SU-DHL-6 (cell line): ENCODE results near the gene MGME1.

ENCODE experiments used
- H2AFZ ChIP-seq: fragments of 200-600 bp; sonication (generic); 2 replicates; pipeline ENCODE4 v1.6.1; 2014; ENCODE audit warnings: low read depth, mild to moderate bottlenecking, moderate library complexity, mixed read lengths, antibody characterized with exemption, low read length; ENCODE audit not compliant: severe bottlenecking
- H3F3A ChIP-seq: fragments of 200-600 bp; shearing (Covaris generic); 2 replicates; pipeline ENCODE4 v1.6.0; 2016; ENCODE audit warnings: antibody characterized with exemption, mild to moderate bottlenecking; ENCODE audit not compliant: insufficient read depth
- H3K27ac ChIP-seq: fragments of 200-600 bp; sonication (generic); 2 replicates; pipeline ENCODE4 v1.5.1; 2016; ENCODE audit warnings: low read depth, mild to moderate bottlenecking, low read length, moderate library complexity, mixed read lengths
- H3K27me3 ChIP-seq: fragments of 200-600 bp; sonication (generic), shearing (Covaris generic); 2 replicates; pipeline ENCODE4 v1.6.0; 2014; ENCODE audit warnings: mild to moderate bottlenecking, low read length
- H3K36me3 ChIP-seq: fragments of 200-600 bp; sonication (generic); 2 replicates; pipeline ENCODE4 v1.6.1; 2014; ENCODE audit warnings: mild to moderate bottlenecking, low read length, mixed read lengths
- H3K4me2 ChIP-seq: fragments of 300-600, 200-600 bp; shearing (Covaris generic), sonication (generic); 2 replicates; pipeline ENCODE4 v1.6.0; 2014; ENCODE audit warnings: low read length, low read depth, mild to moderate bottlenecking; ENCODE audit not compliant: poor library complexity, severe bottlenecking
- H3K4me3 ChIP-seq: fragments of 200-600 bp; sonication (generic); 2 replicates; pipeline ENCODE4 v1.5.1; 2014; ENCODE audit warnings: antibody characterized with exemption, low read length, mild to moderate bottlenecking, mixed read lengths; ENCODE audit not compliant: insufficient read depth, poor library complexity, severe bottlenecking
- H3K79me2 ChIP-seq: fragments of 200-600 bp; sonication (generic); 2 replicates; pipeline ENCODE4 v1.6.1; 2014; ENCODE audit warnings: mild to moderate bottlenecking, low read length, moderate library complexity; ENCODE audit not compliant: insufficient read depth
- H3K9ac ChIP-seq: fragments of 200-600 bp; sonication (generic); 2 replicates; pipeline ENCODE4 v1.7.0; 2014; ENCODE audit warnings: mild to moderate bottlenecking, low read length
- H3K9me2 ChIP-seq: fragments of 200-600 bp; sonication (generic); replicated peaks from 2 replicates; pipeline ENCODE4 v1.6.1; 2014; ENCODE audit warnings: low read length; ENCODE audit not compliant: insufficient read depth
- H3K9me3 ChIP-seq: fragments of 200-600 bp; sonication (generic); 2 replicates; pipeline ENCODE4 v1.6.1; 2014; ENCODE audit warnings: low read length, mixed read lengths; ENCODE audit not compliant: insufficient read depth
- H4K20me1 ChIP-seq: fragments of 200-600 bp; sonication (generic); 2 replicates; pipeline ENCODE4 v1.6.1; 2014; ENCODE audit warnings: low read depth, mild to moderate bottlenecking, antibody characterized with exemption, low read length, moderate library complexity, mixed read lengths
- CTCF ChIP-seq: fragments of 200-600 bp; sonication (generic); IDR thresholded peaks from one replicate; pipeline ENCODE4 v1.5.1; 2017; ENCODE audit warnings: antibody characterized with exemption, mild to moderate bottlenecking, low read length, moderate library complexity; ENCODE audit not compliant: insufficient read depth, poor library complexity, severe bottlenecking
- EZH2phosphoT487 ChIP-seq: fragments of 200-600 bp; sonication (generic), shearing (Covaris generic); conservative IDR thresholded peaks from 2 replicates; pipeline ENCODE4 v1.6.1; 2018; ENCODE audit warnings: mild to moderate bottlenecking, antibody characterized with exemption, low read length, moderate library complexity, mixed read lengths

MGME1 gene

GRCh38 chr20:17956099-17956685 lies 12.6 kb upstream of the MGME1 start:
- H3K4me3 ChIP-seq: no peak overlapping the region
- no peaks in the 10 kb centered on the region for H3K9me2 ChIP-seq
- no peak overlapping the region for H2AFZ ChIP-seq
- H3K4me2 ChIP-seq: peak overlapping the region; percentile 25
- peaks cover 68% of the 10 kb centered on the region for H3F3A ChIP-seq
- no peaks in the 10 kb centered on the region for H3K27me3 ChIP-seq
- peaks cover 99% of the 10 kb centered on the region for H3K79me2 ChIP-seq
- peaks cover 58% of the 10 kb centered on the region for H3K36me3 ChIP-seq
- TF ChIP-seq CTCF (no peak), EZH2phosphoT487 (no peak)
- H3K27ac ChIP-seq: peak overlapping the region; percentile 67
- no peak overlapping the region for H3K9ac ChIP-seq
- no peaks in the 10 kb centered on the region for H3K9me3 ChIP-seq
- peaks cover 76% of the 10 kb centered on the region for H4K20me1 ChIP-seq

GRCh38 chr20:17957505-17958363 lies 11.1 kb upstream of the MGME1 start:
- H3K9me3 ChIP-seq: no peaks in the 10 kb centered on the region
- H3F3A ChIP-seq: peaks cover 70% of the 10 kb centered on the region
- H2AFZ ChIP-seq: no peak overlapping the region
- H3K27me3 ChIP-seq: no peaks in the 10 kb centered on the region
- TF ChIP-seq EZH2phosphoT487 (no peak), CTCF (no peak)
- peak overlapping the region; percentile 42 for H3K4me2 ChIP-seq
- H3K36me3 ChIP-seq: peaks cover 46% of the 10 kb centered on the region
- peaks cover 100% of the 10 kb centered on the region for H3K79me2 ChIP-seq
- no peak overlapping the region for H3K4me3 ChIP-seq
- H3K27ac ChIP-seq: peak overlapping the region; percentile 17; the same call in 1 of the 2 replicates
- no peaks in the 10 kb centered on the region for H3K9me2 ChIP-seq
- no peak overlapping the region for H3K9ac ChIP-seq
- peaks cover 84% of the 10 kb centered on the region for H4K20me1 ChIP-seq

- peak overlapping the region; percentile 3; the same call in 1 of the 2 replicates for H3K9ac ChIP-seq
- peaks cover 100% of the 10 kb centered on the region for H3K79me2 ChIP-seq
- H2AFZ ChIP-seq: no peak overlapping the region
- peaks cover 40% of the 10 kb centered on the region for H3K36me3 ChIP-seq
- no peaks in the 10 kb centered on the region for H3K9me3 ChIP-seq
- peaks cover 73% of the 10 kb centered on the region for H3F3A ChIP-seq
- H3K27me3 ChIP-seq: no peaks in the 10 kb centered on the region
- H3K4me3 ChIP-seq: no peak overlapping the region
- no peaks in the 10 kb centered on the region for H3K9me2 ChIP-seq
- H4K20me1 ChIP-seq: peaks cover 85% of the 10 kb centered on the region
- peak overlapping the region; percentile 17 for H3K27ac ChIP-seq
- peak overlapping the region; percentile 42 for H3K4me2 ChIP-seq
- TF ChIP-seq CTCF (no peak), EZH2phosphoT487 (no peak)
Measured at GRCh38 chr20:17958373-17959256, 10.2 kb upstream of the MGME1 start.
